GM18526 (cell line): ENCODE results near the gene PGA3.
"Not testable (repeated sequence)": the region's sequence is repeated elsewhere in the genome, so short reads cannot be mapped to it uniquely, and the experiment has no call there.

Experiments
- POLR2A ChIP-seq: IDR thresholded peaks from 3 replicates; pipeline ENCODE4 v1.6.1; 2011; ENCODE audit not compliant: insufficient read length; ENCODE audit errors: extremely low read depth

PGA3 gene

GRCh38 chr11:61202950-61203746, at the start of gene PGA3:
PGA3 (plus strand) TSS chr11:61203515; CDS start chr11:61203565, 50 bp downstream.
- TF ChIP-seq POLR2A: not testable (repeated sequence)

- TF ChIP-seq POLR2A: no peak
These were observed 49.7 kb upstream of the PGA3 start for GRCh38 chr11:61153593-61154095.

GRCh38 chr11:61154528-61154927, 48.8 kb upstream of the PGA3 start:
- TF ChIP-seq POLR2A: no peak

GRCh38 chr11:61155312-61155711, 48.0 kb upstream of the PGA3 start:
- TF ChIP-seq POLR2A: no peak

- TF ChIP-seq POLR2A: no peak
These were observed 47.6 kb upstream of the PGA3 start for GRCh38 chr11:61155741-61156140.

GRCh38 chr11:61157743-61158142, 45.6 kb upstream of the PGA3 start:
- TF ChIP-seq POLR2A: no peak

- TF ChIP-seq POLR2A: no peak
These were observed 44.5 kb upstream of the PGA3 start for GRCh38 chr11:61158691-61159381.

GRCh38 chr11:61160487-61161189, 42.7 kb upstream of the PGA3 start:
- peak; percentile 50 for TF ChIP-seq POLR2A

GRCh38 chr11:61161190-61162091, 41.9 kb upstream of the PGA3 start, which contains the start of gene VPS37C:
VPS37C (minus strand) TSS chr11:61161426; CDS start chr11:61138829, 22,597 bp downstream.
- peak; percentile 82 for TF ChIP-seq POLR2A

GRCh38 chr11:61162092-61162941, 41.0 kb upstream of the PGA3 start:
- TF ChIP-seq POLR2A: no peak

GRCh38 chr11:61163021-61163420, 40.3 kb upstream of the PGA3 start:
- no peak for TF ChIP-seq POLR2A

GRCh38 chr11:61163714-61164605, 39.4 kb upstream of the PGA3 start:
- no peak for TF ChIP-seq POLR2A
